K562 (cell line): ENCODE measurements around the gene RNF6. TPM values are rescaled to one million over a fixed set of nuclear protein-coding genes. Genes with fewer than 3 reads are reported as not detected.
A peak's percentile ranks its signal among the peaks of the same experiment; 100 is the strongest.

ENCODE experiments used
- ATF1 ChIP-seq, 2 experiments: fragments of 450-650 bp in 1 of 2; IDR thresholded peaks; 2 replicates each; pipeline ENCODE4 v1.6.1; 2016; ENCODE audit warnings: missing compliant biosample characterization in 1 of 2, missing genetic modification characterization in 1 of 2
- BCLAF1 ChIP-seq, 2 experiments: fragments of 450-650 bp in 1 of 2; IDR thresholded peaks; 2 replicates each; pipeline ENCODE4 v1.6.1; 2011 to 2017; ENCODE audit warnings: low read depth in 2 of 2, antibody characterized with exemption in 1 of 2, borderline replicate concordance in 1 of 2, low read length in 1 of 2, mild to moderate bottlenecking in 1 of 2, mixed read lengths in 1 of 2; ENCODE audit not compliant: control insufficient read depth in 1 of 2
- CEBPB ChIP-seq: fragments of 450-650 bp; IDR thresholded peaks from 2 replicates; pipeline ENCODE4 v1.6.1; 2016; ENCODE audit warnings: missing genetic modification characterization, missing compliant biosample characterization
- E2F3 ChIP-seq: fragments of 250-450 bp; sonication (Bioruptor Pico); IDR thresholded peaks from 2 replicates; pipeline ENCODE4 v1.4.0; 2020; ENCODE audit warnings: mild to moderate bottlenecking
- GTF2A2 ChIP-seq: IDR thresholded peaks from 2 replicates; pipeline ENCODE4 v1.6.1; 2016; ENCODE audit warnings: mild to moderate bottlenecking, missing genetic modification characterization, missing compliant biosample characterization
- HDGF ChIP-seq: fragments of 450-650 bp; IDR thresholded peaks from 2 replicates; pipeline ENCODE4 v1.6.1; 2016
- KDM2B ChIP-seq: fragments of 250-450 bp; sonication (Bioruptor Pico); IDR thresholded peaks from 2 replicates; pipeline ENCODE4 v1.8.0; 2021; ENCODE audit warnings: mild to moderate bottlenecking, moderate library complexity
- MAFG ChIP-seq: fragments of 450-650 bp; conservative IDR thresholded peaks from 2 replicates; pipeline ENCODE4 v1.6.1; 2016; ENCODE audit warnings: missing genetic modification characterization, missing compliant biosample characterization
- MBD2 ChIP-seq: sonication (generic); IDR thresholded peaks from 2 replicates; pipeline ENCODE4 v1.6.1; 2016; ENCODE audit warnings: low read depth, borderline replicate concordance
- MLLT1 ChIP-seq, 2 experiments: fragments of 450-650 bp; IDR thresholded peaks; 2 replicates each; pipeline ENCODE4 v1.6.1; 2016
- NKRF ChIP-seq: fragments of 450-650 bp; IDR thresholded peaks from 2 replicates; pipeline ENCODE4 v1.6.1; 2016; ENCODE audit warnings: borderline replicate concordance
- NR2C1 ChIP-seq, 2 experiments: fragments of 450-650 bp; IDR thresholded peaks; 2 replicates each; pipeline ENCODE4 v1.6.1; 2017; ENCODE audit warnings: mild to moderate bottlenecking in 2 of 2, antibody characterized with exemption in 1 of 2, inconsistent platforms in 1 of 2, missing compliant biosample characterization in 1 of 2, missing genetic modification characterization in 1 of 2
- PTBP1 ChIP-seq: fragments of 200-400 bp; formaldehyde crosslinking; IDR thresholded peaks from 2 replicates; pipeline ENCODE4 v1.6.1; 2017; ENCODE audit warnings: low read depth, low read length
- SIN3B ChIP-seq: fragments of 450-650 bp; IDR thresholded peaks from 2 replicates; pipeline ENCODE4 v1.6.1; 2017; ENCODE audit warnings: low read depth, mild to moderate bottlenecking, moderate library complexity
- SMAD1 ChIP-seq: fragments of 150-350 bp; IDR thresholded peaks from 2 replicates; pipeline ENCODE4 v1.6.1; 2014; ENCODE audit warnings: low read length, low read depth; ENCODE audit not compliant: partially characterized antibody
- ZFX ChIP-seq: sonication (generic); formaldehyde crosslinking; IDR thresholded peaks from 2 replicates; pipeline ENCODE4 v1.8.0; 2022; ENCODE audit warnings: mild to moderate bottlenecking, missing genetic modification reagents, moderate library complexity
- ZKSCAN3 ChIP-seq: fragments of 250-450 bp; sonication (Bioruptor Pico); IDR thresholded peaks from 2 replicates; pipeline ENCODE4 v1.4.0; 2020
- ZNF280A ChIP-seq: fragments of 450-650 bp; IDR thresholded peaks from 2 replicates; pipeline ENCODE4 v1.6.1; 2018; ENCODE audit warnings: mild to moderate bottlenecking, low read depth; ENCODE audit not compliant: partially characterized antibody
- ZNF551 ChIP-seq: fragments of 250-450 bp; sonication (Bioruptor Pico); IDR thresholded peaks from 2 replicates; pipeline ENCODE4 v1.5.0; 2021; ENCODE audit warnings: mild to moderate bottlenecking, moderate library complexity
- polyA plus RNA-seq, 8 experiments: library from polyadenylated mRNA; depleted of rRNA in 4 of 8; stranded (reverse) in 5 of 8; unstranded in 3 of 8; fragments of >200 nt; fragmentation: Nextera tagmentation in 2 of 8; fragmentation: Illumina TruSeq in 1 of 8; extraction: Ambion mirVana in 2 of 8; extraction: Trizol in 1 of 8; gene quantifications; 2 replicates each; pipeline versions ENCODE4 v1.2.1 to v1.2.3, GENCODE V29; 2011 to 2014; ENCODE audit warnings: inconsistent platforms in 1 of 8, missing spikeins in 1 of 8
- total RNA-seq, 7 experiments: library from RNA; depleted of rRNA in 6 of 7; stranded (reverse); fragments of >200 nt in 6 of 7; fragmentation: Illumina TruSeq in 2 of 7; extraction: Trizol in 2 of 7; gene quantifications; 2 replicates each; pipeline versions ENCODE4 v1.2.1 to v1.2.3, GENCODE V29; 2011 to 2021; ENCODE audit warnings: low replicate concordance in 1 of 7

RNF6 gene
- total and polyA plus RNA-seq, 9 of the 15 experiments (the other 6 are each of a cell fraction or from before 2014, with no cell fraction given): 12.0 to 31.4 (median 22.3) TPM

GRCh38 chr13:26253787-26254582 is 31.9 kb upstream of the RNF6 start, which contains the start of gene CDK8 (continued):
- no peak for TF ChIP-seq ATF1 (CRISPR knock-in tag; IDR thresholded peaks at IDR 0.05)
- peak; percentile 88 for TF ChIP-seq ATF1 (tag; IDR thresholded peaks at IDR 0.05)
- TF ChIP-seq SMAD1: no peak
- TF ChIP-seq GTF2A2: no peak
- no peak for TF ChIP-seq BCLAF1 (IDR thresholded peaks at IDR 0.05; ENCODE audit: borderline replicate concordance in 1 of 2, control insufficient read depth in 1 of 2, low read depth in 2 of 2, low read length in 1 of 2)
- TF ChIP-seq SIN3B: no peak
- no peak for TF ChIP-seq KDM2B
- TF ChIP-seq NR2C1 (IDR thresholded peaks at IDR 0.05): peak; percentile 45; the same call in 1 of the 2 replicates
- TF ChIP-seq NR2C1 (tag; IDR thresholded peaks at IDR 0.05): peak; percentile 78
- TF ChIP-seq ZFX (CRISPR knock-in tag): peak; percentile 49
- TF ChIP-seq ZKSCAN3: no peak
- no peak for TF ChIP-seq ZNF551 (CRISPR knock-in tag)
- TF ChIP-seq PTBP1: no peak
- no peak for TF ChIP-seq HDGF
- TF ChIP-seq MBD2: peak; percentile 92
- no peak for TF ChIP-seq NKRF
- TF ChIP-seq E2F3 (CRISPR knock-in tag): no peak
- no peak for TF ChIP-seq MAFG (tag)
- TF ChIP-seq ZNF280A: no peak
- no peak for TF ChIP-seq CEBPB
- TF ChIP-seq MLLT1 (IDR thresholded peaks at IDR 0.05): no peak
